ENCODE data around the gene FFAR2. TPM values are rescaled to one million over a fixed set of nuclear protein-coding genes. Genes with fewer than 3 reads are reported as not detected.

Gene FFAR2
- total RNA-seq, 1 experiment from 2014 or later: not detected

GRCh38 chr19:35417713-35418534, 30.1 kb upstream of the FFAR2 start:
- Histone ChIP-seq H3K4me1 (peaks cover 6% of the 10 kb centered on the region), H3K27me3 (replicated peaks; ENCODE audit: control insufficient read depth, insufficient read depth, low read length) (no peaks in the 10 kb centered on the region), H3K36me3 (ENCODE audit: control insufficient read depth, insufficient read depth, low read length) (no peaks in the 10 kb centered on the region), H3K4me3 (ENCODE audit: low read depth, low read length) (no peak overlapping the region), H3K9me3 (no peaks in the 10 kb centered on the region)
- Mint-ChIP-seq H3K4me1 (ENCODE audit: low read depth, unreplicated experiment) (peaks cover 7% of the 10 kb centered on the region), H3K9me3 (ENCODE audit: unreplicated experiment) (no peaks in the 10 kb centered on the region), H3K27me3 (ENCODE audit: insufficient read depth, unreplicated experiment) (no peaks in the 10 kb centered on the region), H3K36me3 (ENCODE audit: insufficient read depth, unreplicated experiment) (no peaks in the 10 kb centered on the region), H3K27ac (ENCODE audit: unreplicated experiment) (no peak overlapping the region), H3K4me3 (ENCODE audit: unreplicated experiment) (no peak overlapping the region)
- no peak for DNase-seq
- ChIA-PET CTCF (interaction anchor here (0.8 to 0.9 kb wide), 2 partner anchors 50 to 65 kb away, joined by 3 read pairs; no protein-coding TSS in a partner anchor), POLR2A (no interaction called here)
- no peak for TF ChIP-seq CTCF (IDR thresholded peaks at IDR 0.05; ENCODE audit: insufficient read depth in 1 of 2, low read depth in 1 of 2, low read length in 1 of 2, severe bottlenecking in 1 of 2, unreplicated experiment in 1 of 2)
- BruUV-seq (replicated peaks): no TSS peak
- intact Hi-C loops (cut with micrococcal nuclease; ENCODE audit: unreplicated experiment): no loop called here

DNA sequence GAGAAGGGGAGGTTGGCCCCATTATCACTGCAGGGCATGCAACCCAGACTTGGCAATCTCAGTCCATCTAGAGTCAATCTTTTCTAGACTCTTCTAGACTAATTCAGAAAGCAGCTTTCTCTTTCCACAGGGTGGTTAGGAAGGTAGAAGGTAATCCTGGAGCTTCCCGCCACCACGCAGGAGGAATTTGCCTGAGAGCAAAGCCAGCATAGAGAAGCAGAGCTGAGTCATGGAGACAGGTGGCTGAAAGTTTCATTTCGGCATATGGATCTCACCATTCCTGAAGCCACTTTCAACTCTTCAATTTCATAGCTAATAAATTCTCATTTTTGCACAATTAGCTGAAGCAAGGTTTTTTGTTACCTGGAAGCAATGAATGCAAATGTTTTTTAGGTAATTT, 29.0 kb upstream of the FFAR2 start:
- ChIA-PET POLR2A (no interaction called here), CTCF (interaction anchor here (1.1 kb wide), 1 partner anchor 45 kb away, joined by 4 read pairs; no protein-coding TSS in a partner anchor)
- H3K4me1 Mint-ChIP-seq (ENCODE audit: low read depth, unreplicated experiment): peaks cover 7% of the 10 kb centered on the region
- no peak overlapping the region for H3K4me3 Mint-ChIP-seq (ENCODE audit: unreplicated experiment)
- no peaks in the 10 kb centered on the region for H3K9me3 Mint-ChIP-seq (ENCODE audit: unreplicated experiment)
- no peak overlapping the region for H3K4me3 ChIP-seq (ENCODE audit: low read depth, low read length)
- no peaks in the 10 kb centered on the region for H3K9me3 ChIP-seq
- no peak overlapping the region for H3K27ac Mint-ChIP-seq (ENCODE audit: unreplicated experiment)
- no peaks in the 10 kb centered on the region for H3K36me3 Mint-ChIP-seq (ENCODE audit: insufficient read depth, unreplicated experiment)
- peaks cover 6% of the 10 kb centered on the region for H3K4me1 ChIP-seq
- BruUV-seq (replicated peaks): no TSS peak
- no peaks in the 10 kb centered on the region for H3K27me3 ChIP-seq (replicated peaks; ENCODE audit: control insufficient read depth, insufficient read depth, low read length)
- no peak for DNase-seq
- intact Hi-C loops (cut with micrococcal nuclease; ENCODE audit: unreplicated experiment): no loop called here
- H3K36me3 ChIP-seq (ENCODE audit: control insufficient read depth, insufficient read depth, low read length): no peaks in the 10 kb centered on the region
- TF ChIP-seq CTCF (IDR thresholded peaks at IDR 0.05; ENCODE audit: insufficient read depth in 1 of 2, low read depth in 1 of 2, low read length in 1 of 2, severe bottlenecking in 1 of 2, unreplicated experiment in 1 of 2): no peak
- H3K27me3 Mint-ChIP-seq (ENCODE audit: insufficient read depth, unreplicated experiment): no peaks in the 10 kb centered on the region

GRCh38 chr19:35419805-35420204, 28.3 kb upstream of the FFAR2 start:
- peaks cover 6% of the 10 kb centered on the region for H3K4me1 ChIP-seq
- no peak overlapping the region for H3K4me3 ChIP-seq (ENCODE audit: low read depth, low read length)
- H3K27ac Mint-ChIP-seq (ENCODE audit: unreplicated experiment): peak overlapping the region; percentile 42
- no peaks in the 10 kb centered on the region for H3K9me3 Mint-ChIP-seq (ENCODE audit: unreplicated experiment)
- peaks cover 7% of the 10 kb centered on the region for H3K4me1 Mint-ChIP-seq (ENCODE audit: low read depth, unreplicated experiment)
- CTCF ChIA-PET: interaction anchor here (0.9 to 1.5 kb wide), 3 partner anchors 10 to 44 kb away, joined by 4 to 6 read pairs (median 4); no protein-coding TSS in a partner anchor
- no peak overlapping the region for H3K4me3 Mint-ChIP-seq (ENCODE audit: unreplicated experiment)
- DNase-seq: no peak
- no peaks in the 10 kb centered on the region for H3K36me3 Mint-ChIP-seq (ENCODE audit: insufficient read depth, unreplicated experiment)
- intact Hi-C loops (cut with micrococcal nuclease; ENCODE audit: unreplicated experiment): loop anchor here (1.0 kb wide), 1 partner anchor 48 kb away; no protein-coding TSS in a partner anchor
- H3K36me3 ChIP-seq (ENCODE audit: control insufficient read depth, insufficient read depth, low read length): no peaks in the 10 kb centered on the region
- no TSS peak for BruUV-seq (replicated peaks)
- POLR2A ChIA-PET: no interaction called here
- H3K27me3 Mint-ChIP-seq (ENCODE audit: insufficient read depth, unreplicated experiment): no peaks in the 10 kb centered on the region
- H3K9me3 ChIP-seq: no peaks in the 10 kb centered on the region
- H3K27me3 ChIP-seq (replicated peaks; ENCODE audit: control insufficient read depth, insufficient read depth, low read length): no peaks in the 10 kb centered on the region
- TF ChIP-seq CTCF (IDR thresholded peaks at IDR 0.05; ENCODE audit: insufficient read depth in 1 of 2, low read depth in 1 of 2, low read length in 1 of 2, severe bottlenecking in 1 of 2, unreplicated experiment in 1 of 2): no peak

Measured in Caco-2 (cell line).